Measurements from ENCODE around the gene NPSR1.
A peak's percentile ranks its signal among the peaks of the same experiment; 100 is the strongest.

Gene NPSR1

DNA sequence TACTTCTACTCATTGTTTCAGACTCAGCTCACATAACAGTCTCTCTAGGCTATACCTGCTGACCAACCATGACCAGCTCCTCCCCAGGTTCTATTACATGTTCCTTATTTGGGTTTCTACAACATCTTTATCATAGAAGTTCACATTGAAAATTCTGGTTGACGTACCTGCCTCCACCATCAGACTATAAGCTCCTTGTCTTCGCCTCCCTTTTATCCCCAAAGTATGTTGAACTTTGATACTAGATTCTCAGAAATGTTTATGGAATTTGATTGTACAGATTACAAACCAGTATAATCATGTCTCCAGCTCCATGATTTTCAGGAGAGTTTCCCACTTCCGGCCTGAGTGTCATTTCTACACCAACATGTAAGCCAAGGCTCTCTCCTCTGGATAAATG lies 15.0 kb downstream of the NPSR1 start:
- H3K4me3 ChIP-seq (ENCODE audit: low read length) = no peak overlapping the region
- TF ChIP-seq, protein P1, sequence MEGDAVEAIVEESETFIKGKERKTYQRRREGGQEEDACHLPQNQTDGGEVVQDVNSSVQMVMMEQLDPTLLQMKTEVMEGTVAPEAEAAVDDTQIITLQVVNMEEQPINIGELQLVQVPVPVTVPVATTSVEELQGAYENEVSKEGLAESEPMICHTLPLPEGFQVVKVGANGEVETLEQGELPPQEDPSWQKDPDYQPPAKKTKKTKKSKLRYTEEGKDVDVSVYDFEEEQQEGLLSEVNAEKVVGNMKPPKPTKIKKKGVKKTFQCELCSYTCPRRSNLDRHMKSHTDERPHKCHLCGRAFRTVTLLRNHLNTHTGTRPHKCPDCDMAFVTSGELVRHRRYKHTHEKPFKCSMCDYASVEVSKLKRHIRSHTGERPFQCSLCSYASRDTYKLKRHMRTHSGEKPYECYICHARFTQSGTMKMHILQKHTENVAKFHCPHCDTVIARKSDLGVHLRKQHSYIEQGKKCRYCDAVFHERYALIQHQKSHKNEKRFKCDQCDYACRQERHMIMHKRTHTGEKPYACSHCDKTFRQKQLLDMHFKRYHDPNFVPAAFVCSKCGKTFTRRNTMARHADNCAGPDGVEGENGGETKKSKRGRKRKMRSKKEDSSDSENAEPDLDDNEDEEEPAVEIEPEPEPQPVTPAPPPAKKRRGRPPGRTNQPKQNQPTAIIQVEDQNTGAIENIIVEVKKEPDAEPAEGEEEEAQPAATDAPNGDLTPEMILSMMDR (conservative IDR thresholded peaks at IDR 0.05; ENCODE audit: low read depth, low read length) = no peak
- no peak for DNase-seq (ENCODE audit: low read depth)

DNA sequence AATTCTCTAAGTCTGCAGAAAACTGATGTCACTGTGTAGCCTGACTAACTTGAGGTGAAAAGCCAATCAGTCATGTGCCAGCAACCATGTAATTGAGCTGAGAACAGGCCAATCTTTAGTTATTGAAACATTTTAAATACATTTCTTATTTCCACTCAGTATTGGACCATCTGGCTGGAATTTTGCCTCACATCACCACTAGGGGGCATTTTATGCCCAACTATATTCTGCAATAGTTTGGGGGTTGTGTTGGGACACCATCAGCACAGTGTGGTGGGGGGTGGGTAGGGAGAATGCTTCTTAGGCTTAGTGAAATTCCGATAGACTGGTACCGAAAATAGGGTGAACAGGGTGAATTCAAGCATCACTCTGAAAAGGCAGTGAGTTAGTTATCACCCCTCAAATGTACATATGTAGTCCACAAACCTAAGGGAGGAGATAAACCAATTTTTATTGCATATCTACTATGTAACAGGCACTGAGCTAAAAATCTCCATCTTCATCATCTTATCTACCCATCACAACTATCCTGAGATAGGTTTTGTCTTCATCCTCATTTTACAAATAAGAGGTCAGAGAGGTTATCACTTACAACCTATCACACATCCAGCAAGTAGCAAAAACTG lies 17.8 kb downstream of the NPSR1 start:
- TF ChIP-seq, protein P1 (conservative IDR thresholded peaks at IDR 0.05; ENCODE audit: low read depth, low read length) = peak; percentile 87
- no peak for DNase-seq (ENCODE audit: low read depth)
- H3K4me3 ChIP-seq (ENCODE audit: low read length) = no peak overlapping the region

DNA sequence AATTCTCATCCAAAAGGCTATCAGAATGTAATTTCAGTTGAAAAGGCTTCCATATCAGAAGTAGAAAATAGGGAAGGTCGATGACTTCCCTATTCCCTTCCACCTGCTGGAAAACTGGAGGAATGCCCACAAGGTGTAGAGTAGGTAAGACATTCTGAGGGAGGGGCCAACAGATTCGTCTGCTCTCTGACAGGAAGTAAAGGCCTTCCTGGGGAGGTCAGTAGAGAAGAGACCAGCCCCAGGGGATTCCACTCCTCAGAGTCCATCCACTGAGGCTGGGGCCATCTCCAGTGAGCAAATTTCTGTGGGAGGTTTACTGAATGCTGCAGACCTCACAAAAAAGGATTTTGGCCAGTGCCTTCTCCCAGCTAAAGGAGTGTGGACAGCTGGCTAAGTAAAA lies 19.5 kb downstream of the NPSR1 start:
- no peak overlapping the region for H3K4me3 ChIP-seq (ENCODE audit: low read length)
- TF ChIP-seq, protein P1 (conservative IDR thresholded peaks at IDR 0.05; ENCODE audit: low read depth, low read length) = no peak
- no peak for DNase-seq (ENCODE audit: low read depth)

DNA sequence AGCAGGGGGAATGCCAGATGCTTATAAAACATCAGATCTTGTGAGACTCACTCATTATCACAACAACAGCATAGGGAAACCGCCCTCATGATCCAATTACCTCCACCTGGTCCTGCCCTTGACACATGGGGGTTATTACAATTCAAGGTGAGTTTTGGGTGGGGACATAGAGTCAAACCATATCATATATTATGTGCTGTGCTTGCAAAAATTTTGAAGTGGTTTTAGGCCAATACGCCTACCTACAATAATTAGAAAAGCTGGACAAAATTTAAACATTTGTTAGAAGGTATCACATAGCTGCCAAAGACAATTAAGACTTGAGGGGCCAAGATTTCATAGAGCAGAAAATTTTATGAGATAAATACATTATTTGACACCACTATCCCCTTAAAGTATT lies 29.5 kb downstream of the NPSR1 start:
- TF ChIP-seq, protein P1 (conservative IDR thresholded peaks at IDR 0.05; ENCODE audit: low read depth, low read length) = no peak
- H3K4me3 ChIP-seq (ENCODE audit: low read length) = no peak overlapping the region
- no peak for DNase-seq (ENCODE audit: low read depth)

DNA sequence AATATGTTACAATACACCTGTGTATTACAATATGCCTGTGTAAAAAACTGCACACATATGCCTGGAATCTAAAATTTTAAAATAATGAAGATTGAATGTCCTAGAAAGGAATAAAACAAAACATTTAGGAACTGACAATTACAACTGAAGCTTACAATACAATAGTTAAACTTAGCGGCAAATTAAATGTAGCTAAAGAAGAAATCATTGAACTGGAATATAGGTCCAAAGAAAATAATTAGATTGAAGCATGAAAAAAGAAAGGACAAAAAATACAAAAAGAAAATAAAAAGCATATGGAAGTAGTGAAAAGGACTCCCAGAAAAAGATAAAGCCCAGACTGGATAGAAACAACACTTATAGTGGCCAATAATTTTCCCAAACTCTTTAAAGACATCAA lies 38.4 kb downstream of the NPSR1 start:
- H3K4me3 ChIP-seq (ENCODE audit: low read length) = no peak overlapping the region
- TF ChIP-seq, protein P1 (conservative IDR thresholded peaks at IDR 0.05; ENCODE audit: low read depth, low read length) = no peak

DNA sequence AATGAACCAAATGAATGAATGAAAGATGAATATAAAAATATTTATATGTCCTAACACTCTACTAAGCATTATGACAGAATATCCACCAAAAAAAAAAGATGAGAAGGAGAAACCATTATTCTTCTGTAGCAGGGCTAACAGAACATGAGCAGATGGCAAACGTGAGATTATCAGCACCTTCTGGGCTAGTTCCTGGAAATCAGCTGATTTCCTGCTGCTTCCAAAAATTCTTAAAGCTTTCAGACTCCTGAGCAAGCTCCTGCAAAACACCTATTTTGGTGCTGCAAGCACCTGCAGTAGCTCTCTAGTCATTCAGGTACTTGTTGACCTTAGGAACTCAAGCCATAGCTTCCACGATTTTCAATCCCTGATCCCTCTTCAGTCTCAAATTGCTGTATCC lies 51.8 kb downstream of the NPSR1 start:
- no peak for DNase-seq (ENCODE audit: low read depth)
- H3K4me3 ChIP-seq (ENCODE audit: low read length) = no peak overlapping the region
- TF ChIP-seq, protein P1 (conservative IDR thresholded peaks at IDR 0.05; ENCODE audit: low read depth, low read length) = no peak

More for the DNA sequence above, 38.4 kb downstream of the NPSR1 start:
- no peak for DNase-seq (ENCODE audit: low read depth)

DNA sequence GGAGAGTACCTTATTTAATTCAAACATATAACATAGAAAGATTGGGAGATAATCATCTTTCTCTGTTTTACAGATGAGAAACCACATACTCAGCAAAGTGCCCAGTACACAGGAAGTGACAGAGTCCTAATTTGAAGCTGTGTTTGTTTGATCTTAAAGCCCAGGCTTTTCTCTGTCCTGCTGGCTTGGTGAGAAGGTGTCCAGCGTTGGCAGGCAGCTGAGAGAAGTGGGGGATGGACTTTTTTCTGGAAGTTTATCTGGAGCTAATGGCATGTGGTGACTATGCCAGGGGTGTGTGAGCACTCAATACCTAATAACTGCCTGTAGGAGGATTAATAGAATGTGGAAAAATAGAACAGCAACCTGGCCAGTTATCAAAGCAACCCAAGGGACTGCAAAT lies 60.8 kb downstream of the NPSR1 start:
- TF ChIP-seq, protein P1 (conservative IDR thresholded peaks at IDR 0.05; ENCODE audit: low read depth, low read length) = no peak
- DNase-seq (ENCODE audit: low read depth) = no peak
- no peak overlapping the region for H3K4me3 ChIP-seq (ENCODE audit: low read length)

Measured in retinal pigment epithelial cell (primary cell).